Measurements from ENCODE around the gene DYNC1H1.

Gene DYNC1H1

GRCh38 chr14:102095231-102095870 is 131.0 kb downstream of the DYNC1H1 start:
- DNase-seq: no peak

- peak; percentile 50 for DNase-seq
These were observed 131.6 kb downstream of the DYNC1H1 start for GRCh38 chr14:102095871-102096568.

- DNase-seq: peak; percentile 85
These were observed 132.3 kb downstream of the DYNC1H1 start for GRCh38 chr14:102096569-102097188.

GRCh38 chr14:102097441-102098135 is 133.2 kb downstream of the DYNC1H1 start:
- DNase-seq: no peak

- DNase-seq: peak; percentile 41
These were observed 138.8 kb downstream of the DYNC1H1 start for GRCh38 chr14:102103062-102103695.

DNA sequence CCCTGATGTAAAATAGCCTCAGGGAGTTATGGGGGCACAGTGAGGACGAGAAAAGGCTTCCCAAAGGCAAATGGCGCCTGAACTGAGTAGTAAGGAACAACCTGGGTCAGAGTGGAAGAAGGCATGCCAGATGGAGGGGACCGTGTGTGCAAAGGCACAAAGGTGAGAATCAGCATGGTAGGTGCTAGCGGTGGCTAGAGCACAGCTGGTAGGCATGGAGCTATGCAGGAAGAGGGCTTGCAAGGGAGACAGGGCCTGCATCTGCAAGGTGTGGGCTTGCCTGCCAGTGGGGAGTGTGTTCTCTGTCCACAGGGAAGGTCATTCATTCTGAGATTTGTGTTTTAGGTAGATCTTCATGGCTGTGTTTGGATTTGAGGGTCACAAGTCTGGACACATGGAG is 141.0 kb downstream of the DYNC1H1 start:
- DNase-seq: no peak

Measured in hematopoietic multipotent progenitor cell treated with erythropoietin and hydrocortisone succinate and interleukin-3 and kit ligand, for 4 days (in vitro differentiated cells).